ENCODE data around the gene ZNF282.

Gene ZNF282

DNA sequence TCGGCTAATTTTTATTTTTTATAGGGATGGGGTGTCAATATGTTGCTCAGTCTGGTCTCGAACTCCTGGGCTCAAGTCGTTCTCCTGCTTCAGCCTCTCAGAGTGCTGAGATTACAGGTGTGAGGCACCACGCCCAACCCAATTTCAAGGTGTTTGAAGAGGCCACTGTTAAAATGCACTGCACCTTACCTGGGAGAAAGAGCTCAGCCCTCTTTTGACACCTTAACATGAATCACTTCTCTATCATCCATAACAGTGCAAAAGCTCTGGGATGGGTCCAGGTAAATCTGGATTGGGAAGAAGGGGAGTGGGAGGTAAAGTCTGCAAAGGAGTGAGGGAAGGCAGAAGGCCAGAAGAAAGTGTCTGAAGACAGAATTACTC lies 557 bp upstream of the ZNF282 start:
- DNase-seq, result no peak

DNA sequence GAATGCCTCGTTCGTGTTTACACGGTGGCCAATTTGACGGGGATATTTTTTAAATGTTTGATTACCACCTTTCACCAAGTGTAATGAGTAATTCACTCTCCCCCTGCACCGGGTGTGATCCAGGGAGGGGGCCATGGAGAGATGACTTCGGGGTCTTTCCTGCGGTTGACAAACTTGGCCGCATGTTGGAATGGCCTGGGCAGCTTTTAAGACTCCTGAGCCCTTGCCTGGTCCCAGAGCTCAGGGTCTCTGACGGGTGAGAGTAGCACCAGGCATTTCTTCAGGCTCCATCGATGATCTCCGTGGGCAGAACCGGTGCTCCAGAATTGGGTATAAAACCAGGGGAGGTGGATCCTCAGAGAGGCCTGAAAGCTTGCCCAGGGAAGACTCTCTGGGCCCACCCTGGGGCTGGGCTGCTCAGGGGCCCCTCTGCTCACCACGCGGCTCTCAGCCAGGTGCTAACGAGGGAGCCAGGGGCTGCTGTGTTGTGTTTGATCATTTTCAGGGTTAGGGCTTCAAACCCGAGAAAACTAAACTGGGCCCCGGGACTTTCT lies 882 bp downstream of the ZNF282 start:
- no peak for DNase-seq

DNA sequence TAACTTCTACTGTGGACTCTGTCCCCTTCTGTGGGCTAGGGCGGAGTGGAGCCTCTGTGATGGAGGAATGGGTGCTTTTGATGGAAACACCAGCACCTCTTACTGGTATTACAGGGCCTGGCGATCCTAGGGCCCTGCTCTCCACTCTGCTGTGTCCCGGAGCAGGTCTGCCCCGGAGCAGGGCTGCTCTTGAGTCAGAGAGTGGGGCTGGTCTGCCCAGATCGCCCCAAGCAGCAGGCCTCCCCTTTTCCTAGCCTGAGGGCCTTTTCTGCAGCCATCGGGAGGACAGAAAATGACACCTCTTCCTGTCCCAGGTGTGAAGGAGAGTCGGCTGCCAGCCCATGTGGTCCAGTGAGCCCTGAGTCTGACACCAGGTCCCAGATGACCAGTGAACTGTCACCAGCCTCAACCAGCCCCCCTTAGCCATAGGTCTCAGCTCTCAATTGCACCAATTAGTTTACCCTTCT lies 1.4 kb downstream of the ZNF282 start:
- no peak for DNase-seq

DNA sequence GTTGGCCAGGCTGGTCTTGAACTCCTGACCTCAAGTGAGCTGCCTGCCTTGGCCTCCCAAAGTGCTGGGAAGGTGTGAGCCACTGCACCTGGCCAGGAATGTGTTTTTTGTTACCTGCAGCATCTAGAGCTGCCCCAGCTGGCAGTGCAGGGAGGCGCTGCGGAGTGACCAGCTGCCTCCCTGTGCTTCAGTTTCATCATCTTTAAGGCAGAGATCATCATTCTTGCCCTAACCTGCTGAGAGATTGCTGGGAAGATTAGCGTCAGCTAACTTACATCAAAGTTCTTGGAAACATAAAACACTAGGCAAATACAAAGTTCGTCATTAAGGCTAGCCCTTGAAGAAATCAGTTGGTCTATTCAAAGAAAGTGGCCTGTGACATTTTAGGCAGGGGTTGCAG lies 2.3 kb downstream of the ZNF282 start:
- no peak for DNase-seq

DNA sequence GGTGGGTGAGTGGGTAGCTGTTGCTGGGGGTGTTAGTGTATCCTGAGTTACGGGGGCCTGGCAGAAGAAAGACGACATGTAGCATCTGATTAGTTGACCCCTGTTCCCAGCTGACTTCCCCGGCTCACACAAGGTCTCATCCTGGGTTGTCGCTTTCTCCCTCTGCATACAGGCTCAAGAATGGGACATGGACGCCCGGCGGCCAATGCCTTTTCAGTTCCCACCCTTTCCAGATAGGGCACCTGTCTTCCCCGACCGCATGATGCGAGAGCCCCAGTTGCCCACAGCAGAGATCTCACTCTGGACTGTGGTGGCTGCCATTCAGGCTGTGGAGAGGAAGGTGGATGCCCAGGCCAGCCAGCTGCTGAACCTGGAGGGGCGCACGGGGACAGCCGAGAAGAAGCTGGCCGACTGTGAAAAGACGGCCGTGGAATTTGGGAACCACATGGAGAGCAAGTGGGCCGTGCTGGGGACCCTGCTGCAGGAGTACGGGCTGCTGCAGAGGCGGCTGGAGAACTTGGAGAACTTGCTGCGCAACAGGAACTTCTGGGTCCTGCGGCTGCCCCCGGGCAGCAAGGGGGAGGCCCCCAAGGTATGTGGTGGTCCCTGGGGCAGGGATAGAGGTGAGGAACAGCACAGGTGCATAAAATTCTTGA lies 2.9 kb downstream of the ZNF282 start:
- DNase-seq, result no peak

DNA sequence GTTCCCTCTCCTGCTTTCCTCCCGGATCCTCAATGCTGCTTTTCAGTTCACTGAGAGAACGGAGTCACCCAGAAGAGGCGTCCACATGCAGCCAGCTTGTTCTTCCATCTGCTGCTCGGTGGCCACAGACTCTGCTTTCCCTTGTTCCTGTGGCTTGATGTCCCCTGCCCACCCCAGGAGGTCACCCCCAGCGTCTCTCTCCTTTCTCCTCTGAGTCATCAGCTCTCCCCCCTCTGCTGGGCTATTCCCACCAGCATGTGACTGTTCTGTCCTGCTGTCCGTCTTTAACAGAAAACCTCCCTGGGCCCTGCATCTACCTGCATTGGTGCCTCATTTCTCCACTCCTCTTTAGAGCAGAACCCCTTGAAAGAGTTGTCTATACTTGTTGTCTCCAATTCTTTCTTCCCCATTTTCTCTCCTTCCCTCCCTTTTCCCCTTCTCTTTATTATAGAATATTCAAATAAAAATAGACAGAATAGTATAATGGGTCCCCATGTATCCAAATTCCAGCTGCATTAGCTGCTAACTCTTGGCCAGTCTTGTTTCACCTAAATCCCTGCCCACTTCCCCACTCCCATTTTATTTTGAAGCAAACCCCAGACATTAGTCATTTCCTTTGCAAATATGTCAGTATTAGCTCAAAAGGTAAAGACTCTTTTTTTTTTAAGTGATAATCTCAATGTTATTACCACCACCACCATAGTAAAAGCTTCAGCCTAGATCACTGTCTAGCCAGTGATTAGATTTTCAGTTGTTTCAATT lies 4.1 kb downstream of the ZNF282 start:
- no peak for DNase-seq

DNA sequence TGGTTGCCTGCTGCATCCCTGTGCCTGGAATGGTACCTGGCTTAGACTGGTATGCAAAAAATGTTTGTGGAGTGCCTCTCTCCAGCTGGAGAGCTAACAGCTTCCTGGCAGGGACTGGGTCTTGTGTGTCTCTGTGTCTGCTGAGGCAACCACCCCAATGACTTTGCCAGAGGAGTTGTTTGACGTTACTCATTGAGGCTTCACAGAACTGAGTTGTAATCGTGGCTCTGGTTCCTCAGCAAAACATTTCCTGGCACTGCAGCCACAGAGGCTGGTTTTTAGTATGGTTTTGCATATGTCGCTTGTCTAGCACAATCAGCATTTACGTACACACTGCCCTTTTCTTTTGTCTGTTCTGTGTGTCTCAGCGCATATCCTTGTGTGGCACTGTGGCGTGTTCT lies 7.5 kb downstream of the ZNF282 start:
- no peak for DNase-seq

DNA sequence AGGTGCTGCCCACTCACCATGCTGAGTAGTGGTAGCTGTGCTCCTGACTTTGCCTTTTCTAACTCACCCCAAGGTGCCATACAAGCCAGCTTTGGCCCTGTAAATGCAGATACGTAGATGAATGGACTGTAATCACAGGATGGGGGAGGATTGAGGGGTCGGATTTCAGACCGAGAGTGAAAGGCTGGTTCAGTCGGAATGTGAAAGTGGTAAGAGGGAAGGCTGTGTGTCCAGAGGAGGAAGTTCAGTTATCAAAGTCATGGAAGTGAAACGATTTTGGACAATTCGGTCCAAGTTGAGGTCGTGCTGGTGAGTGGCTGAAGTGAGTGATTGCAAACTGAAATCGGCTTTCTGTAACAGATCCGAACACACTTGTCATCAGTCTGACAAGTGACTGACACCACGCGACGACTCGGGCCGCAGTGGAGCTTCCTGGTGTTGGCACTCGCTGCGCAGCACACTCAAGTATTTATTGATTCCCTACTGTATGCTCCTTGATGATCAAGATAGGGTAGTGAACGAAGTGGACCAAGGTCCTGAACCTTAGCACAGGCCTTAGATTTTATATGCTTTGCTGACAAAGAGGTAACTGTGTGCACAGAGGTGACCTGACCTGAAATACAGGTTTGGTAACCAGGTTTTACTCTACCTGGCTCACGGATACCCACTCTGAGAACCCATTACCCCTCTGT lies 10.5 kb downstream of the ZNF282 start:
- DNase-seq, result no peak

DNA sequence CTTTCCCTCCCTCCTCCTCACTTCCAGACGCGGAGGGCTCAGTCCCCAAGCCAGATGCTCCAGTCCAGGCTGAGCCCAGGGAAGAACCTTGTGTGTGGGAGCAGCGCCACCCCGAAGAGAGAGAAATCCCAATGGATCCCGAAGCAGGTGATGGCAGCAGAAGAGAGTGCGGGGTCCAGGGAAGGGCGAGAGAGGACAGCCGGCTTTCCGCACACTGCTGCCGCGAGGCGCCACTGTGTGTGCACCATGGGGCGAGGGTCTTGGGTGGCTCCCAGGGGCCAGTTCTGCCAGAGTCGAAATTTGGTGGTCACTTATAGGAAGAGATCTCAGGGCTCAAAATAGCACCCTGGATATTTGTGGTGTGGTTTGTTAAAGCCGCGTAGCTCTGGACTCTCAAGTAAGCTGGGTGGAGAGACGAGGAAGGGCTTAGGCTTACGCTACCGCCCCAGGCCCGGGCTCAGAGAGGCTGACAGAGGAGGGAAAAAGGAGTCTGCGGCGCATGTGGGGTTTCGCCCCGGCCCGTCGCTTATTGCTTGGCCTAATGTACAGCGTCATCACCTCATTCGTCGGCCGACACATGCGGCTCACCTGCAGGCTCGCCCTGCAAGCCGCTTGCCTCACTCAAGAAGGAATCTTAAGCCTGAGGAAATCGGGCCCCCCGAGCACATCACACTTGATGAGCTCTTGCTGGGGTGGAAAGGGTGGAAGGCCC lies 12.1 kb downstream of the ZNF282 start:
- no peak for DNase-seq

DNA sequence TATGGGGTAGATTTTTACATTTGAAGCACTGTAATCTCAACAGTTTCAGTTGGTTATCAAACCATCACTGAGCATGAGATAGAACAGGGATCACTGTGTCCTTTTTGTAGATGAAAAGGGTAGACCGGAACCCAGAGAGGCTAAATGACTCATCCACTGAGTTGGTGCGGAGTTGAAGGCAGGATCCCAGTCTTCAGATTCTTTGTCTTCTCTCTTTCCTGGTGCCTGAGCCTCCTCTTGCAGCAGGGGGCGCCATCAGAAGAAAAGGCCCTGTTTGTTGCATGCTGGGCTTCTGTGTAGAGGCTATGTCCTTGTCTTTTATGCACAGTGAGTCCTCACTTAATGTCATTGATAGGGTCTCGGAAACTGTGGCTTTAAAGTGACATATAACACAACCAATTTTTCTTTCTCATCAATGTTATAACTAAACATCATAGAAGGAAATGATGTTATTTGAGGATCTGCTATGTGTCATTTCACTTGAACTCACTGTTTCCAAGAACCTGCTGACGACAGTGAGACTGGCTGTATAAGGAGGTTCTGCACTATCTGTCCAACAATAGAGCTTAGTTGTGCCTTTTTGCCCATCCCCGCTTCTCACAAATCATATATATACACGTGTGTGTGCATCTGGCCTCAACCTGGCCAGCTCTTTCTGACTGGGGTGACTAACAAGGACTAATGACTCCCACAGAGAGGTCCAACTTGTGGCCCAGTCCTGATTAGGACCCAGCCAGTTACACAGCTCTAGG lies 14.3 kb downstream of the ZNF282 start:
- no peak for DNase-seq

DNA sequence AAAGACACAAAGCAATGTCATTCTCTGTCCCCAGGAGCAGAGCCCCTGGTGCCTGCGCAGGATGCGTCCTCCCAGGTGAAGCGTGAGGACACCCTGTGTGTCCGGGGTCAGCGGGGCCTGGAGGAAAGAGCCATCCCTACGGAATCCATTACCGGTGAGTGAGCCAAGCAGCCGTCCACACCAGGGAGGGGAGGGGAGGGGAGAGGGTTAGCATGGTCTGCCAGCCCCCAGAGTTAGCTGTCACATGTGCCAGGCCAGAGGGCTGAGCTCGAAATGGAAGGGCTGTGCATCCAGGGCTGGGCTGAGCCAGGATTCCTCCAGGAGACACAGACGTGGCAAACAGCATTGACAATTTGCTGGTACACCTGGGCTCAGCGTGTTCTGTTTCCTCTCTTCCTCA lies 15.2 kb downstream of the ZNF282 start:
- no peak for DNase-seq

DNA sequence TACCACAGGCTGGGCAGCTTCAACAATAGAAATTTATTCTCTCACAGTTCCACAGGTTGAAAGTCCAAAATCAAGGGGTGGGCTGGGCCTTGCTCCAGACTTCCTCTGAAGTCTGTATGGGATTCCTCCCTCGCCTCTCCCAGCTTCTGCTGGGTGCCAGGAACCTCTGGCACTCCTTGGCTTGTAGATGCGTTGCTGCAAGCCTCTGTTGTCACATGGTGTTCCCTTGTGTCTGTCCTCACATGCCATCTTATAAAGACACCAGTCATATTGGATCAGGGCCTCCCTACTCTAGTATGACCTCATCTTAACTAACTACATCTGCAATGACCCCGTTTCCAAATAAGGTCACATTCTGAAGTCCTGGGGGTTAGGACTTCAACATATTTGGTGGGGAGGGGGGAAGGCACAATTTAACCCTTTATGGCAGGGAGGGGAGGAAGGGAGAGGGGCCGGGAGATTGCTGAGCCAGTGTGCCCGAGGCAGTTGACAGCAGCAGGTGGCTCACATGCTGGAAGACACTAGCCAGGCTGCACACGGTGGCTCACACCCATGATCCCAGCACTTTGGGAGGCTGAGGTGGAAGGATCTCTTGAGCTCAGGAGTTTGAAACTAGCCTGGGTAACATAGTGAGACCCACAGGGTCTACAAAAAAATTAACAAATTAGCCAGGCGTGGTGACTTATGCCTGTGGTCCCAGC lies 18.8 kb downstream of the ZNF282 start:
- no peak for DNase-seq

DNA sequence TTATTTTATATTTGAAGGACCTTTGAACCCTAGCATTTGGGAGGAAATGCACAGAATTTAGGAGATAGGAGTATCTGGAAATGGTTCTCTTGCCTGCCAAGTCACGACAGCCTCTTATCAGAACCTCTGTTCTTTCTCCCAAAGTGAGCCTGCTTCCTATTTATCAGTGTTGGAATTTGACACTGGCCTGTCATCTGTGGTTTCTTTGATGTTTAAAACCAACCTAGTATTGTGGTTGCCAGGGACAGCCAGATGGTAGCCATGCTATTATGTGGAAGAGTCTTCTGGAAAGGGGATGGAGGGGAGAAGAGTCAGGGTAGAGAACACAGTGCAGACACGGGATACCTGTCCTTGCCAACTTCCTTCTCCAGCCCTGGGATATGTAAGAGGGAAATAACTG lies 21.1 kb downstream of the ZNF282 start:
- DNase-seq, result no peak

DNA sequence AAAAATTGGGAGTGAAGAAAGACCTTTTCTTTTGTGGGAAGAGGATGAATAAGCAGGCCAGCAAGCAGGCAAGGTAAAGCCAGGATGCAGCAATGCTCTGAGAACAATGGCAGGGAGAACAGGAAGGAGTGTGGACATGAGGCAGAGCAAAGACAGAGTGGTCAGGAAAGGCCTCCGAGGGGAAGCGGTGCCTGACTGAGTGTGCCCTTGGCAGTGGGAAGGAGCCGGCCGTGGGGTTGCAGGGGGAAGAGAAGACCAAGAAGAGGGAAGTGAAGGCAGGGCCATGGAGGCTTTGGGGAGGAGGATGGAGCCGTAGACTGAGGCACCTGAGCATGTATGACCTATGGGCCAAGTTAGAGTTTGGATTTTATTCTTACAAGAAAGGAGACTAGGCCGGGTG lies 22.2 kb downstream of the ZNF282 start:
- DNase-seq, result no peak

DNA sequence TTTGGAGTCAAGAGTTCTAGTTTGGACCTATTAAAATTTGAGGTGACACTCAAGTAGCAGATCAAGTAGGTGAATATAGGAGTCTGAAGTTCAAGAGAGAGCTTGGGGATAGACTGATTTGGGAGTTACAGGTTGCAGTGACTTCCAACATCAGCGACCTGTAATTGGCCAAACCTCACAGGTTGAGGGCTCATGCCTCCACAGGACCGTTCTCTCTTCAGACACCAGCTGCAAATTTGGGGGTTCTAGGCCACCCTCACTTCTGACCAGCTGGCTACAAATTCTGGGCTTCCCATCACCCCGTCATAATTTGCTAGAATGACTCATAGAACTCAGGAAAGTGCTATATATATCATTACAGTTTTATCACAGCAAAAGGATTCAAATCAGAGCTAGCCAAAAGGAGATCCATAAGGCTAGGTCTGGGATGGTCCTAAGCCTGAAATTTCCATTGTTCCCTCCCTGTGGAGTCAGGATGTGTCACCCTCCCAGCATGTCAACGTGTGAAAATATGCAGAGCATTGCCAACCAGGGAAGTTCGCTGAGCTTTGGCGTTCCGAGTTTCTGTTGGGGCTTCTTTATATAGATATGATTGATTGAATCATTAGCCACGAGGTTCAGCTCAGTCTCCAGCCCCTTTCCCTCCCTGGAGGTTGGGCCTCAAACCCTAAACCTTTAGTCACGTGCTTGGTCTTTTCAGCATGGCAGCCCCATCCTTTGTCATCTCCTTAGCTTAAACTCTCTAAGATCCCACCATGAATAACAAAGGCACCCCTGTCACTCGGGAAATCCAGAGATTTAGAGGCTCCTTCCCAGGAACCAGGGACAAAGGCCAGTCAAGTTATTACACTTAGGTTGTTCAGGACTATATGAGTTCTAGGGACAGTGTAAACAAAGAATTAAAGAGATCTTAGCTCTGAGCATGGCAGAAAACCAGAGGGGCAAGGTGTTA lies 23.4 kb downstream of the ZNF282 start:
- DNase-seq, result no peak

DNA sequence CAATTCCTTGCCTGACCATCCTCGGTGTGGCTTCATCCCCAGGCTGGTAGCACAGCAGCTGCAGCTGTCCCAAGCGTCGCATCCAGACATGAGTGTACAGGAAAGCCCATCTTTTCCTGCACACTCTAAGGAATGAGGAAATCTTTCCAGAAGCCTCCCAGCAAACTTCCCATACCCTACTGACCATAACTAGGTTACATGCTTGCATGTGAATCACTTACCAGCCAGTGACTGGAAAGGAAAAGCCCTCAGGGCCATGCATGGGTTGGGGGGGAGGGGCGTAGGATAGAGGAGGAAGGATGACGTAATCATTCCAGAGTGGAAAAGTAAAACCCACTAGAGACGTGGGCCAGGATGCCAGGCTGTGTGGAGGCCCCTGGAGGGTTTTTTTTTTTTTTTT lies 25.2 kb downstream of the ZNF282 start:
- DNase-seq, result no peak

DNA sequence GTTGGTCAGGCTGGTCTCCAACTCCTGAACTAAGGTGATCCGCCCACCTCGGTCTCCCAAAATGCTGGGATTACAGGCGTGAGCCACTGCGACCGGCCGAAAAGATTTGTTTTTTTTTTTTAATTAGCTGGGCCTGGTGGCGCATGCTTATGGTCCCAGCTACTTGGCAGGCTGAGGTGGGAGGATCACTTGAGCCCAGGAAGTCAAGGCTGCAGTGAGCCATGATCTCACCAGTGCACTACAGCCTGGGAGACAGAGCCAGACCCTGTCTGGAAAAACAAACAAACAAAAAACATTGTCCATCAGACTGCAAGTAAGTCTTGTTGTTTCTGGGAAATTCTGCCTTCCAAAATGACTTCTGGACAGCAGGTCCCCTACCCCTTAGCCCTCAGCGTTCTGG lies 27.8 kb downstream of the ZNF282 start:
- no peak for DNase-seq

DNA sequence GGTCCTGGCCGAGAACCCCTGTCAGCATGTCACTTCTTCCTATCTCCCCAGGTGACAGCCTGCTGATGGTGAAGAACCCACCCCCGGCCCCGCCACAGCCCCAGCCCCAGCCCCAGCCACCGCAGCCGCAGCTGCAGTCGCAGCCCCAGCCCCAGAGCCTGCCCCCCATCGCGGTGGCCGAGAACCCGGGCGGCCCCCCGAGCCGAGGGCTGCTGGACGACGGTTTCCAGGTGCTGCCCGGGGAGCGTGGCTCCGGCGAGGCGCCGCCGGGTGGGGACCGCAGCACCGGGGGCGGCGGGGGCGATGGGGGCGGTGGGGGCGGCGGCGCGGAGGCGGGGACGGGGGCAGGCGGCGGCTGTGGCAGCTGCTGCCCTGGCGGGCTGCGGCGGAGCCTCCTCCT lies 28.4 kb downstream of the ZNF282 start:
- DNase-seq, result no peak

DNA sequence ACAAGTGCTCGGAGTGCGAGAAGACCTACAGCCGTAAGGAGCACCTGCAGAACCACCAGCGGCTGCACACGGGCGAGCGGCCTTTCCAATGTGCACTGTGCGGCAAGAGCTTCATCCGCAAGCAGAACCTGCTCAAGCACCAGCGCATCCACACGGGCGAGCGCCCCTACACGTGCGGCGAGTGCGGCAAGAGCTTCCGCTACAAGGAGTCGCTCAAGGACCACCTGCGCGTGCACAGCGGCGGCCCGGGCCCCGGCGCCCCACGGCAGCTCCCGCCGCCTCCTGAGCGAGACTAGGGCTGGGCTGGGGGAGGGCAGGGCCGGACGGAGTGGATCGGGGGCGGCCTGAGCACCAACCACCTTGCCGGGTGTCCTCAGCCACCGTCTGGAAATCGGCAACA lies 29.0 kb downstream of the ZNF282 start:
- DNase-seq, result no peak

DNA sequence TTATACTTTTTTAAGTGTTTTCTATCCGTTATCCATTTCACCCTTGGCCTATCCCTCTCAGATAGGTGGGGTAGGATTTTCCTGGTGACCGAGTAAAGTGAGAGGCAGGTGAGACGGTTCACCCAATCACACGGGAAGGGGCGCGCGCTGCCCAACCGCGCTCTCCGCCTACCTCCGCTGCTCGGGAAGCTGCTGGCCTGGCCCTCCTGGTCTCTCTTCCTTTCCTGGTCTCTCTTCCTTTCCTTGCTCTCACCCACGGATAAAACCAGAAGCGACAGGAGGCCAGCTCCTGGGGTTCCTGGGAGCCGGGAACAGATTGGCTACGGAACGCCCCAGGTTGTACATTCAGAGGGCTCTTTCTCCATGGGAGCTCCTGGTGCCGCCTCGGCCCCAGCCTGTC lies 29.8 kb downstream of the ZNF282 start:
- DNase-seq, result no peak

DNA sequence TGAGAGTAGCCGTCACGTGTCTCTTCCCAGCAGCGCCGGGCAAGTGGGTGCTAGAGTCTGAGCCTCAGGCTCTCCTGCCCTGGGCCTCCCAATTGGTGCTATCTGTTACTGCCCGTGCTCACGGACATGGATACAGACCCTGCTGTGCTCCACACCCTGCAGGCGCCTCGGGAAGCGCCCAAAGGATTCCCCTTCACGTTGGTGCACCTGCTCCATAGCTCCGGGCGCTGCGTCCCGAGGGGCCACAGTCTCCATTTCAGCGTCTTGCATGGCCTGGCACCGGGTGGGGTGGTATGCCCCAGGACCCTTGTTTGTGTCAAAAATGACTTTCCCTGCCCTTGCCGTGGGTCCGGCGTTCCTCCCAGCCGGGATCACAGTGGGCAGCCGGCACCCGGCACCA lies 30.3 kb downstream of the ZNF282 start:
- DNase-seq, result no peak

All from NCI-H2171 (cell line).